Activated CD8-positive, alpha-beta T cell treated with anti-CD3 and anti-CD28 coated beads for 36 hours (primary cell): ENCODE results near the gene VCX3A. TPM values are rescaled to one million over a fixed set of nuclear protein-coding genes. Genes with fewer than 3 reads are reported as not detected.

Source experiments
- ATAC-seq: fragments of 200-7000 bp; cut with Tn5 transposase; one replicate; pipeline ENCODE4 v1.10.0; 2021; ENCODE audit warnings: mild to moderate bottlenecking, moderate library complexity
- CTCF ChIA-PET: fragments of 350-600 bp; sonication (Branson Sonifier 250); formaldehyde crosslinking; loops from one replicate; lab custom pipeline; 2021; ENCODE audit warnings: antibody characterized with exemption; lab: Charles Lee
- POLR2A ChIA-PET: fragments of 350-600 bp; sonication (Branson Sonifier 250); formaldehyde crosslinking; loops from one replicate; lab custom pipeline; 2021; ENCODE audit warnings: antibody characterized with exemption; lab: Charles Lee
- DNase-seq: peaks from one replicate; pipeline ENCODE4 v3.0.0-alpha.2; 2020
- H3K27ac Mint-ChIP-seq: one replicate; pipeline ENCODE4 v1.8.0; 2021; ENCODE audit warnings: mild to moderate bottlenecking, mixed read lengths
- H3K27me3 Mint-ChIP-seq: one replicate; pipeline ENCODE4 v1.8.0; 2021; ENCODE audit warnings: mixed read lengths
- H3K36me3 Mint-ChIP-seq: one replicate; pipeline ENCODE4 v1.8.0; 2021; ENCODE audit warnings: low read depth, mixed read lengths
- H3K4me1 Mint-ChIP-seq: one replicate; pipeline ENCODE4 v1.8.0; 2021; ENCODE audit warnings: low read depth, mixed read lengths
- H3K4me3 Mint-ChIP-seq: one replicate; pipeline ENCODE4 v1.8.0; 2021; ENCODE audit warnings: mild to moderate bottlenecking, moderate library complexity, mixed read lengths
- H3K9me3 Mint-ChIP-seq: one replicate; pipeline ENCODE4 v1.8.0; 2021; ENCODE audit warnings: mixed read lengths
- intact Hi-C: fragments of 100-400 bp; cut with micrococcal nuclease; formaldehyde crosslinking; loops from one replicate; pipeline ENCODE4 v1.10.0; 2022
- total RNA-seq, 2 experiments: library from RNA; stranded (reverse); gene quantifications; one replicate each; pipeline ENCODE4 v1.2.3, GENCODE V29; 2021
- TF ChIP-seq, protein P1 (sequence below): fragments of 200-600 bp; IDR thresholded peaks from one replicate; pipeline ENCODE4 v1.8.0; 2022; ENCODE audit warnings: antibody characterized with exemption, mild to moderate bottlenecking

VCX3A gene
- total RNA-seq, 2 experiments from 2014 or later: not detected

DNA sequence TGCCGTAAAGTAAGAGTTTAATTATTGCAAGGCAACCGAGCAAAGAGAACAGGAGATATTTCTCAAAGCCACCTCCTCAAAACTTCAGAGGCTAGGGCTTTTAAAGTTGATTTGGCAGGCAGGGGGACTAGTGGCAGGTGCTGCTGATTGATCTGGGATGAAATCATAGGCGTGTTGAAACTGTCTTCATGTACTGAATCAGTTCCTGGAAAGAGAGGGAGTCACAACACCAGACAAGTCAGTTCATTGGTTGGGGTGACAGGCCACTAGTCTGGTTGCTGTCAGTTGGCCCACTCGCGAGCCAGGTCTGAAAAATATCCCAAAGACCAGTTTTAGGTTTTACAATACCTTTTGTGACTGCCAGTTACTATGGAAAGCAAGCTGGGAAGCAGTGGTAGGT, 10.8 kb upstream of the VCX3A start:
- ChIA-PET POLR2A (no interaction called here), CTCF (no interaction called here)
- Mint-ChIP-seq H3K9me3 (no peaks in the 10 kb centered on the region), H3K27me3 (no peaks in the 10 kb centered on the region), H3K4me1 (no peaks in the 10 kb centered on the region), H3K27ac (no peak overlapping the region), H3K4me3 (no peak overlapping the region), H3K36me3 (no peaks in the 10 kb centered on the region)
- ATAC-seq: no peak
- intact Hi-C loops: no loop called here
- no peak for DNase-seq
- TF ChIP-seq, protein P1, sequence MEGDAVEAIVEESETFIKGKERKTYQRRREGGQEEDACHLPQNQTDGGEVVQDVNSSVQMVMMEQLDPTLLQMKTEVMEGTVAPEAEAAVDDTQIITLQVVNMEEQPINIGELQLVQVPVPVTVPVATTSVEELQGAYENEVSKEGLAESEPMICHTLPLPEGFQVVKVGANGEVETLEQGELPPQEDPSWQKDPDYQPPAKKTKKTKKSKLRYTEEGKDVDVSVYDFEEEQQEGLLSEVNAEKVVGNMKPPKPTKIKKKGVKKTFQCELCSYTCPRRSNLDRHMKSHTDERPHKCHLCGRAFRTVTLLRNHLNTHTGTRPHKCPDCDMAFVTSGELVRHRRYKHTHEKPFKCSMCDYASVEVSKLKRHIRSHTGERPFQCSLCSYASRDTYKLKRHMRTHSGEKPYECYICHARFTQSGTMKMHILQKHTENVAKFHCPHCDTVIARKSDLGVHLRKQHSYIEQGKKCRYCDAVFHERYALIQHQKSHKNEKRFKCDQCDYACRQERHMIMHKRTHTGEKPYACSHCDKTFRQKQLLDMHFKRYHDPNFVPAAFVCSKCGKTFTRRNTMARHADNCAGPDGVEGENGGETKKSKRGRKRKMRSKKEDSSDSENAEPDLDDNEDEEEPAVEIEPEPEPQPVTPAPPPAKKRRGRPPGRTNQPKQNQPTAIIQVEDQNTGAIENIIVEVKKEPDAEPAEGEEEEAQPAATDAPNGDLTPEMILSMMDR: no peak

DNA sequence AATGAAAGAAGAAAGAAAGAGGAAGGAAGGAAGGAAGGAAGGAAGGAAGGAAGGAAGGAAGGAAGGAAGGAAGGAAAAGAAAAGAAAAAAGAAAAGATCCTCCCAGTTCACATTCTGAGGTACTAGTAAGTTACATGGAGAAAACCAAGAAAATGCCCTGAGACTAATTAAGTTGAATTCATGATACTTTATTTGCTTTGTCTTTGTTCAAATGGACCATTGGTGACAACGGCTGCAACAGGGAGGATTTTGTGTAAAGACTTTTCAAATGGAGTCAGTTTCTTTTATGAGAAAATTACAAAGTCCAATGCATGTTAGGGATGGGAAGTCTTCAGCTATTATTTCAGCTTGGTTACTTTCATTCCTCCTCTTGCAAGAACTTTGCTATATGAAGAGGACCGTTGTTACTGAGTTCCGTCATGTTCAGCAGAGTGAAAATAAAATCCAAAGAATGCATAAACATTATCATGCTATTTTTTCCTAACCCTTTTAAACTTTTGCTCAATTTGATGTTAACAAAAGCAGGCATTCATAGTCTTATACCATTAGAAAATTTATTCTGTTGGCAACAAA, 8.3 kb downstream of the VCX3A start:
- TF ChIP-seq, protein P1: no peak
- Mint-ChIP-seq H3K4me1 (no peaks in the 10 kb centered on the region), H3K9me3 (no peaks in the 10 kb centered on the region), H3K27ac (no peak overlapping the region), H3K27me3 (no peaks in the 10 kb centered on the region), H3K36me3 (no peaks in the 10 kb centered on the region), H3K4me3 (no peak overlapping the region)
- ChIA-PET POLR2A (no interaction called here), CTCF (no interaction called here)
- no peak for ATAC-seq
- no peak for DNase-seq
- intact Hi-C loops: no loop called here

- Mint-ChIP-seq H3K27me3 (no peaks in the 10 kb centered on the region), H3K4me1 (no peaks in the 10 kb centered on the region), H3K9me3 (no peaks in the 10 kb centered on the region), H3K36me3 (no peaks in the 10 kb centered on the region), H3K4me3 (no peak overlapping the region), H3K27ac (no peak overlapping the region)
- no peak for ATAC-seq
- ChIA-PET CTCF (no interaction called here), POLR2A (no interaction called here)
- no peak for DNase-seq
- TF ChIP-seq, protein P1: no peak
- intact Hi-C loops: no loop called here
These were observed 17.5 kb downstream of the VCX3A start for GRCh38 chrX:6517376-6517775.

DNA sequence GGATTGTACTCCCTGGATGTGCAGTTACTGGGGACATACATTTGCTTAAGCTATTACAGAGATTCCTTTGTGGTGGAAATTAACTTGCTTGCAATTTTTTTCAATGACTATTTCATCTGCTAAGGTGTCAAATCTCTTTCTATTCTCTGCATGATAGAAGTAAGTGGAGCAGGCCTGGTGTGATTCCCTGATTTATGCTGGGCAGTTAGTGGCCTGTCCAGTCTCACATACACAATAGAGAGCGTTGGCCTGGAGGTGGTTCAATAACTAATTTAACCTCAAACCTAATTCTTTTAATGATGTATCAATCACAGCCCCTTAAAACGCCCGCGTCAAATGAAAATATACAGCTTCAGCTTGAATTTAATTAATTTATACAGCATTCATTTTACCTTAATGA, 28.5 kb downstream of the VCX3A start:
- CTCF ChIA-PET: no interaction called here
- Mint-ChIP-seq H3K4me3 (no peak overlapping the region), H3K4me1 (no peaks in the 10 kb centered on the region), H3K36me3 (no peaks in the 10 kb centered on the region), H3K27me3 (no peaks in the 10 kb centered on the region), H3K27ac (no peak overlapping the region), H3K9me3 (no peaks in the 10 kb centered on the region)
- no peak for ATAC-seq
- intact Hi-C loops: no loop called here
- POLR2A ChIA-PET: no interaction called here
- no peak for DNase-seq
- TF ChIP-seq, protein P1: no peak

GRCh38 chrX:6505960-6506359, 29.0 kb downstream of the VCX3A start:
- no peak for ATAC-seq
- ChIA-PET POLR2A (no interaction called here), CTCF (no interaction called here)
- Mint-ChIP-seq H3K27ac (no peak overlapping the region), H3K9me3 (no peaks in the 10 kb centered on the region), H3K27me3 (no peaks in the 10 kb centered on the region), H3K36me3 (no peaks in the 10 kb centered on the region), H3K4me3 (no peak overlapping the region), H3K4me1 (no peaks in the 10 kb centered on the region)
- intact Hi-C loops: no loop called here
- no peak for DNase-seq
- TF ChIP-seq, protein P1: no peak
